ENCODE data around the gene ELOVL1.

Gene ELOVL1

DNA sequence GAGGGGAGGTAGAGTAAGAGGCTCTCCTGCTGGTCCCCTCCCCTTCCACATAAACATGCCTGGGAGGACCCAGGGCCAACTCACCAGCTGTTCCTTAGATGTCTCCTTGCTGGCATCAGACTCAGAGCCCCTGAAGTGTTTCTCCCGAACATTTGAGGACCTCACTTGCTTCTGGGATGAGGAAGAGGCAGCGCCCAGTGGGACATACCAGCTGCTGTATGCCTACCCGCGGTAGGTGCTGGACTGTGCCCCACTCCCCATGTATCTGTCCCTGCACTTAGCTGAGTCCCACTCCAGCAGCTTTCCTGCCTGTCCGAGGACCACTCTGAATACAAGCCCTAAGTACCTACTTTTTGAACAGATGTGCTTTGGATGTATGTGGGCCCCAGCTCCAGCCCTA, 29.8 kb downstream of the ELOVL1 start:
- Mint-ChIP-seq H3K27ac (no peak overlapping the region), H3K36me3 (ENCODE audit: low read depth) (no peaks in the 10 kb centered on the region)
- ATAC-seq: no peak

DNA sequence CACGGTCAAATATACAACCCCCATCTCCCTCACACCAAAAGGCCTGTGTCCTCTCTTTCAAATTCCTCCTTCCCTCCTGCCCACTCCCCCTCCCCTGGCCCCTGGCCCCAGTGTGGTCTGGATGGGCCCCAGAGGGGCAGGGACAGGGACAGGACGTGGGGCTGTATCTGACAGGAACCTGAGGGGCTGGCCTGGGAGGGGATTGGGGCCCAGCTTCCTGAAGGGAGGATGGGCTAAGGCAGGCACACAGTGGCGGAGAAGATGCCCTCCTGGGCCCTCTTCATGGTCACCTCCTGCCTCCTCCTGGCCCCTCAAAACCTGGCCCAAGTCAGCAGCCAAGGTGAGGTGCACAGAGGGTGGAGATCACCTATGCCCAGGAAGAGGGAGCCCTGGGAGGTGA, 30.2 kb downstream of the ELOVL1 start, which contains the start of gene MPL:
MPL (plus strand) TSS at position 231 of the 400 bp plus-strand sequence; CDS start at position 262, 31 bp downstream.
- Mint-ChIP-seq H3K4me1 (no peaks in the 10 kb centered on the region), H3K36me3 (ENCODE audit: low read depth) (no peaks in the 10 kb centered on the region), H3K9me3 (no peaks in the 10 kb centered on the region), H3K27ac (no peak within 1 kb of the TSS), H3K27me3 (no peaks in the 10 kb centered on the region), H3K4me3 (no peak within 1 kb of the TSS)
- DNase-seq (no peak), ATAC-seq (no peak)

More for the DNA sequence above, 29.8 kb downstream of the ELOVL1 start:
- no peaks in the 10 kb centered on the region for H3K27me3 Mint-ChIP-seq
- H3K4me3 Mint-ChIP-seq: no peak overlapping the region
- DNase-seq: no peak
- H3K4me1 Mint-ChIP-seq: no peaks in the 10 kb centered on the region
- H3K9me3 Mint-ChIP-seq: no peaks in the 10 kb centered on the region

- Mint-ChIP-seq H3K27me3 (no peaks in the 10 kb centered on the region), H3K27ac (no peak overlapping the region), H3K36me3 (ENCODE audit: low read depth) (no peaks in the 10 kb centered on the region), H3K4me3 (no peak overlapping the region), H3K4me1 (peaks cover 12% of the 10 kb centered on the region), H3K9me3 (no peaks in the 10 kb centered on the region)
- DNase-seq (no peak), ATAC-seq (no peak)
Measured at GRCh38 chr1:43334453-43335205, 33.2 kb downstream of the ELOVL1 start.

- Mint-ChIP-seq H3K9me3 (peaks cover 13% of the 10 kb centered on the region), H3K27me3 (no peaks in the 10 kb centered on the region), H3K4me3 (no peak overlapping the region), H3K4me1 (peaks cover 18% of the 10 kb centered on the region), H3K36me3 (ENCODE audit: low read depth) (peaks cover 3% of the 10 kb centered on the region), H3K27ac (no peak overlapping the region)
- ATAC-seq (no peak), DNase-seq (no peak)
Measured at GRCh38 chr1:43331688-43332087, 36.1 kb downstream of the ELOVL1 start.

DNA sequence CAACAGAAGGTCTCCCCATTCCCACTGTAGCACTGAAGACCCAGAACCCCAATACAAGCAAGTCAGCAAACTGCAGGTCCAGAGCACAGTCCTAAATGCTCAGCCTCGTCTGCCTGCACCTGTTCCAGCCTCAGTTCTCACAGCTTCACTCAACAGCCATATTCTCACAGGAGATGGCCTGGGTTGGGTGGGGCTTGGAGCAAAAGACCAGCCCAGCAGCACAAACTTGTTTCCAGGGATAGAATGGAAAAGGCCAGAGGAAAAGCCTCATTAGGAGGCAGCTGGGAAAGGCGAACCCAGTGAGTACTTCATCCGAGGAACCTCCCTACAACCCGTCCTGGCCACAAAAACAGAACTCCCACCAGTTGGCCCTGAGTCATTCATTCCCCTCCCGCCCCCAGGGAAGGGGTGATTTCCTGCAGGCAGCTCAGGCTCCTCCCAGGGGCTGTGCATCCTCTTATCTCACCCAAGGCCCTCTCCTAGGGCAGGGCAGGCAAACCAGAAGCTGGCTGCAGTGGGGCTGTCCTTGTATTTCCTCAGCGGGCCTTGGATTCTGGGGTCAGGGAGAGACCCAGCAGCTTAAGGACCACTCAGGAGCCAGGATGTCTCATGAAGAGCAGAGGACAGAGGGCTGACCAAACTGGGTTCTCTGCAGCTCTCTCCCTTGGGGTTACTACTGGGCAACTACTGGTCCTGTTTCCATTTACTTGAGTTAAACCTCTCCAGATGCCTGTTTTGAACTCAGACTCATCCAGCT, 37.6 kb downstream of the ELOVL1 start:
- Mint-ChIP-seq H3K27me3 (no peaks in the 10 kb centered on the region), H3K27ac (peak overlapping the region; percentile 53), H3K4me1 (peaks cover 18% of the 10 kb centered on the region), H3K36me3 (ENCODE audit: low read depth) (peaks cover 4% of the 10 kb centered on the region), H3K9me3 (peaks cover 20% of the 10 kb centered on the region), H3K4me3 (no peak overlapping the region)
- DNase-seq: peak; percentile 78
- peak; percentile 99 for ATAC-seq

DNA sequence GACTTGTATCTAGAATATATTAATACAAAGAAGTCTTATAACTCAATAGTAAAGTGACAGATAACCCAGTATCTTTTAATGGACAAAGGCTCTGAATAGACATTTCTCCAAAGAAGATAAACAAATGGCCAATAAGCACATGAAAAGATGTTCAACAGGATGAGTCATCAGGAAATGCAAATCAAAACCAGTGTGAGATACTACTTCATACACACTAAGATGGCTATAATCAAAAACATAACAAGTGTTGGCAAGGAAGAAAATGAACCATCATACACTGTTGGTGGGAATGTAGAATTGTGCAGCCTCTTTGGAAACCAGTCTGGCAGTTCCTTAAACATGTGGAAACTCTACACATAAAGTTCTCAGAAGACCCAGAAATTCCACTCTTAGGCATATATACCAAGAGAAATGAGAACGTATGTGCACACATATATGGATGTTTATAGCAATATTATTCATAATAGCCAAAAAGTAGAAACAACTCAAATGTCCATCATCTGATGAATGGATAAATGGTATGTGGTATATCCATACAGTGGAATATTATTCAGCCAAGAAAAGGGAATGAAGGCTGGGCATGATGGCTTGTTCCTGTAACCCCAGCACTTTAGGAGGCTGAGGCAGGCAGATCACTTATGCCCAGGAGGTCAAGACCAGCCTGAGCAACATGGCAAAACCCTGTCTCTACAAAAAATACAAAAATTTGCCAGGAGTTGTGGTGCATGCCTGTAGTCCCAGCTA, 40.1 kb downstream of the ELOVL1 start:
- H3K9me3 Mint-ChIP-seq: peaks cover 24% of the 10 kb centered on the region
- no peaks in the 10 kb centered on the region for H3K27me3 Mint-ChIP-seq
- H3K4me3 Mint-ChIP-seq: no peak overlapping the region
- DNase-seq: no peak
- ATAC-seq: no peak
- no peak overlapping the region for H3K27ac Mint-ChIP-seq
- peaks cover 8% of the 10 kb centered on the region for H3K36me3 Mint-ChIP-seq (ENCODE audit: low read depth)
- peaks cover 21% of the 10 kb centered on the region for H3K4me1 Mint-ChIP-seq

GRCh38 chr1:43325381-43325780, 42.4 kb downstream of the ELOVL1 start:
- no peak overlapping the region for H3K27ac Mint-ChIP-seq
- H3K4me3 Mint-ChIP-seq: no peak overlapping the region
- DNase-seq: no peak
- H3K9me3 Mint-ChIP-seq: peaks cover 24% of the 10 kb centered on the region
- no peaks in the 10 kb centered on the region for H3K27me3 Mint-ChIP-seq
- ATAC-seq: no peak
- H3K4me1 Mint-ChIP-seq: peaks cover 16% of the 10 kb centered on the region
- H3K36me3 Mint-ChIP-seq (ENCODE audit: low read depth): peaks cover 8% of the 10 kb centered on the region

GRCh38 chr1:43324810-43325209, 43.0 kb downstream of the ELOVL1 start:
- Mint-ChIP-seq H3K36me3 (ENCODE audit: low read depth) (peaks cover 8% of the 10 kb centered on the region), H3K27me3 (no peaks in the 10 kb centered on the region), H3K4me1 (peaks cover 10% of the 10 kb centered on the region), H3K4me3 (no peak overlapping the region), H3K9me3 (peaks cover 24% of the 10 kb centered on the region), H3K27ac (no peak overlapping the region)
- ATAC-seq (no peak), DNase-seq (no peak)

DNA sequence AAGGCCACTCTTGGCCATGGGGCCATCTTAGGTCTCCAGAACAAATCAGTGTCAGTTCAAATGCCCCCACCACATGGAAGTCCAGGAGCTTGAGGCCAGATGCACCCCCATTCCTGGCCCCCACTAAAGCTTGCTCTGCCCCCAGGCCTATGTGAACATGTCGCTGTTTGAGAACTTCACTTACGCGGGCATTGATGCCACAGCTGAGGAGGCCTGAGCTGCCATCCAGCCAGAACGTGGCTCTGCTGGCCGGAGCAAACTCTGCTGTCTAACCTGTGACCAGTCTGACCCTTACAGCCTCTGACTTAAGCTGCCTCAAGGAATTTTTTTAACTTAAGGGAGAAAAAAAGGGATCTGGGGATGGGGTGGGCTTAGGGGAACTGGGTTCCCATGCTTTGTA, 45.3 kb downstream of the ELOVL1 start:
- DNase-seq (no peak), ATAC-seq (no peak)
- Mint-ChIP-seq H3K9me3 (peaks cover 19% of the 10 kb centered on the region), H3K4me1 (peaks cover 9% of the 10 kb centered on the region), H3K36me3 (ENCODE audit: low read depth) (peaks cover 5% of the 10 kb centered on the region), H3K27ac (no peak overlapping the region), H3K27me3 (no peaks in the 10 kb centered on the region), H3K4me3 (no peak overlapping the region)

GRCh38 chr1:43321331-43321891, 46.4 kb downstream of the ELOVL1 start:
- H3K4me1 Mint-ChIP-seq: peaks cover 5% of the 10 kb centered on the region
- peaks cover 11% of the 10 kb centered on the region for H3K9me3 Mint-ChIP-seq
- H3K4me3 Mint-ChIP-seq: no peak overlapping the region
- H3K27me3 Mint-ChIP-seq: no peaks in the 10 kb centered on the region
- DNase-seq (no peak), ATAC-seq (no peak)
- peaks cover 5% of the 10 kb centered on the region for H3K36me3 Mint-ChIP-seq (ENCODE audit: low read depth)
- no peak overlapping the region for H3K27ac Mint-ChIP-seq

DNA sequence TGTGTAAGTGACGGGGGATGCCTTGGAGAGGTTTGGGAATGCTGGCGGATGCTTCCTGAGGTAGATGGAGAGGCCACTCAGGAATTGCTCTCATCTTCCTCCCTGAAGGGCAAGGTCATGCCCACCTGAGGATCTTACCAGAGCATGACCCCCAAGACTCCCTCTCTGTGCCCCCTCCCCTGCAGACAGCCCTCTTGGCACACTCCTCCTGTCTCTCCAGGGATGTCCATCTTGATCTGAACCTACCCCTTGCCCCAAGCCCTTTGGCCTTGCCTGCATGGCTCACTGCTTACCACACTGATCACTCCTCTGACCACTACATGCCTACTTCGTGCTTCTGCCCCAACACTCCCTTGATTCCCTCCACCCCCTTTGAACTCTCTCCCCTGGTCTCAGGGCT, 48.0 kb downstream of the ELOVL1 start:
- Mint-ChIP-seq H3K4me3 (no peak overlapping the region), H3K4me1 (peaks cover 3% of the 10 kb centered on the region), H3K36me3 (ENCODE audit: low read depth) (peaks cover 2% of the 10 kb centered on the region), H3K27me3 (no peaks in the 10 kb centered on the region), H3K27ac (no peak overlapping the region), H3K9me3 (no peaks in the 10 kb centered on the region)
- ATAC-seq (no peak), DNase-seq (no peak)

DNA sequence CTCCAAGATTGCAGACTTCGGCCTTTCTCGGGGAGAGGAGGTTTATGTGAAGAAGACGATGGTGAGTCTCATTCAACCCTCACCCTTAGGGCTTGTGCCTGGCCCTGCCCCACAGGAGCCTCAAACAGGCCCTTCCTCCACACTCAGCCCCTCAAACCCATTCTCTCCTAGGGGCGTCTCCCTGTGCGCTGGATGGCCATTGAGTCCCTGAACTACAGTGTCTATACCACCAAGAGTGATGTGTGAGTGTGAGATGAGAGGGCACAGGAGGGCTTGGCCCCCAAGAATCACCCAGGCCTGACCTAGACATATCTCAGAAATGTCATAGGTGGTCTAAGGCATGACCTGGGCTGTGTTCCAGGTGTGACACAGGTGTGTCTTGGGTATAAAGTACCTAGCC, 48.5 kb downstream of the ELOVL1 start:
- DNase-seq (no peak), ATAC-seq (no peak)
- Mint-ChIP-seq H3K27me3 (no peaks in the 10 kb centered on the region), H3K9me3 (no peaks in the 10 kb centered on the region), H3K4me1 (peaks cover 2% of the 10 kb centered on the region), H3K4me3 (no peak overlapping the region), H3K36me3 (ENCODE audit: low read depth) (no peaks in the 10 kb centered on the region), H3K27ac (no peak overlapping the region)

DNA sequence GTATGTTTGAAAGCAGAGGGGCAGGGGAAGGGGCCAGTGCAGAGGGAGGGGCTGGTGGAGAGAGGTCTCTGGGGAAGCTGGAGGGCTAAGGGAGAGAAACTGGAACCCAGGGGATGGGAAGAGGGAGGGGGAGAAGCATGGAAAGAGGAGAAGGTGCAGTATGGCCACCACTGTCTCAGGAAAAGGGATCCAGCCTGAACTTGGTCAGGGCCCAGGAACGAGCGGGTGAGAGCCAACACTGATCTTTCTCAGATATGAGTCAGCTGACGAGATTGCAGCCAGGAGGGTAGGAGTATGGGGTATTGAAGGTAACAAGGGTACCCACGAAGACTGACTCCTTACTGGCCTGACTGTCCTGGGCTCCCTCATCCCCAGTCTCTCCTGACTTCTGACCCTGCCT, 49.0 kb downstream of the ELOVL1 start:
- Mint-ChIP-seq H3K4me3 (no peak overlapping the region), H3K9me3 (no peaks in the 10 kb centered on the region), H3K27me3 (no peaks in the 10 kb centered on the region), H3K36me3 (ENCODE audit: low read depth) (no peaks in the 10 kb centered on the region), H3K4me1 (peaks cover 2% of the 10 kb centered on the region), H3K27ac (no peak overlapping the region)
- no peak for DNase-seq
- ATAC-seq: no peak

DNA sequence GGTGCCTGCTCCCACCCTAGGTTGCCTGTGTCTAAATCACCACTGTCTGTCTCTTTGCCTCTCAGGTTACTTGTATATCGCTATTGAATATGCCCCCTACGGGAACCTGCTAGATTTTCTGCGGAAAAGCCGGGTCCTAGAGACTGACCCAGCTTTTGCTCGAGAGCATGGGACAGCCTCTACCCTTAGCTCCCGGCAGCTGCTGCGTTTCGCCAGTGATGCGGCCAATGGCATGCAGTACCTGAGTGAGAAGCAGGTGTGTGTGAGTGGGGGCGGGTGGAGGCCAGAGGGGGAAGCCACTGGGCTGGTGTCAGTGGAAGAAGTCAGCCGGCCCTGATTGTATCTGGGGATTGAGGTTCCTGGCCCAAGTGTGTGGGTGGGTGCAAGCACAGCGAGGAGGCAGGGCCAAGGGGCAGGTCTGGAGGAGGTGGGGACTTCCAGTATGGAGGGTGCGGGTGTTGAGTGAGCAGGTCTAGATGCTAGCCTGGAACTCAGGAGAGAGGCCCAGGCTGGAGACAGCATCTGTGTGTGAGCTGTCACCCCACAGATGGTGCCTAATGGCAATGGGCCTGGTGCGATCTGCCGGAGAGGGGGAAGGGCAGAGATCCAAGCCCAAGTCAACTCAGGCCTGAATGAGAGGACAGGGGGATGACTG, 49.9 kb downstream of the ELOVL1 start:
- Mint-ChIP-seq H3K4me3 (no peak overlapping the region), H3K27ac (no peak overlapping the region), H3K9me3 (no peaks in the 10 kb centered on the region), H3K4me1 (peaks cover 2% of the 10 kb centered on the region), H3K27me3 (no peaks in the 10 kb centered on the region), H3K36me3 (ENCODE audit: low read depth) (no peaks in the 10 kb centered on the region)
- ATAC-seq (peak; percentile 26), DNase-seq (no peak)
